HCEC 1CT (cell line): ENCODE results near the gene RMP24.
"Not testable (repeated sequence)": the region's sequence is repeated elsewhere in the genome, so short reads cannot be mapped to it uniquely, and the experiment has no call there.

Experiments used
- DNase-seq: peaks from one replicate; pipeline ENCODE4 v3.0.0-alpha.2; 2017

RMP24 gene

DNA sequence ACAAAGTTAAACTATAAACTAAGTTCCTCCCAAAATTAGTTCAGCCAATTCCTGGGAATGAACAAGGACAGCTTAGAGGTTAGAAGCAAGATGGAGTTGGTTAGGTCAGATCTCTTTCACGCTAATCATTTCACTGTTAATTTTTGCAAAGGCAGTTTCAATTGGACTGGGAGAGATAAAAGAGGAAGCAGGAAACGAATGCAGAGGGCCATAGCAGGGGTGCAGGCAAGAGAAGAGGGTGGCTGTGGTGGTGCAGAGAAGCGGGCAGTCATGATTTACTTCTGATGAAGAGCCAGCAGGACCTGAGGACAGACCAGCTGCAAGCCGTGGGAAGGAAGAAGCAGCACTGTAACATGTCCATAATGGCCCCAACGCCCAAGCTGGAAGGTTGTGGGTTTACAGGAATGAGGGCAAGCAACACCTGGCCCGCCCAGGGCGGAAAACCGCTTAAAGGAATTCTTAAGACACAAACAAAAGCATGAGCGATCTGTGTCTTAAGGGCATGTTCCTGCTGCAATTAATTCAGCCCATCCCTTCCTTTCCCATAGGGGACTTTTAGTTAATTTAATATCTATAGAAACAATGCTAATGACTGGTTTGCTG is 4.1 kb upstream of the RMP24 start:
- DNase-seq, result no peak

DNA sequence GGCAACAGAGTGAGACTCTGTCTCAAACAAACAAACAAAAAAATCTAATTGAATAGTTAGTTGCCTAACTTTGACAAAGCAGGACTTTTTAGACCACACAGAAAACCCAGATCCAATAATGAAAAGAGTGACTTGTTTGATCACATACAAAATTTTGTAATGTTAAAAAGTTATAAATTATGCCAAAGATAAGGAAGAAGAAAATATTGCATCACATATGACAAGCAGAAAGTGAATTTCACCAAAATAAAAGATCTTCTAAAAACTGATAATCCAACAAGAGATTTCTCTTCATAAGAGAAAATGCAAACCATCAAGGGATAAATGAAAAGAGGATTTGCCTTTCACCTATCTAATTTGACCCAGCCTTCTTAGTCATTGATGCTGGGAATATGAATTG is 2.8 kb upstream of the RMP24 start:
- peak; percentile 12 for DNase-seq

DNA sequence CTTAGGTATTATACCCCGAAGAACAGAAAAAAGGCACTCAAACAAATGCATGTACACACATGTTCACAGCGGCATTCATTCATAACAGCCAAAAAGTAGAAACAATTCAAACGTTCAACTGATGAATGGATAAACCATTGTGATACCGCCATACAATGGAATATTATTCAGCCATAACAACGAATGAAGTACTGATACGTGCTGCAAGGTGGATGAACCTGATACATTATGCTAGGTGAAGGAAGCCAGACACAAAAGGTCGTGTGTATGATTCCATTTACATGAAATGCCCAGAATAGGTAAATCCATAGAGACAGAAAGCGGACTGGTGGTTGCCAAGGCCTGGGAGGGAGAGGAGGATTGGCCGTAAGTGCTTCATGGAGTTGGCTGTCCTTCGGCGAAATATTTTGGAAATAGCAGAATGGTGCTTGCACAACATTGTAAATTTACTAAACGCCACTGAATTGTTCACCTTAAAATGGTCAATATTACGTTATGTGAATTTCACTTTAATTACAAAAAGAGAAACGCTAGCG is 750 bp upstream of the RMP24 start:
- no peak for DNase-seq

DNA sequence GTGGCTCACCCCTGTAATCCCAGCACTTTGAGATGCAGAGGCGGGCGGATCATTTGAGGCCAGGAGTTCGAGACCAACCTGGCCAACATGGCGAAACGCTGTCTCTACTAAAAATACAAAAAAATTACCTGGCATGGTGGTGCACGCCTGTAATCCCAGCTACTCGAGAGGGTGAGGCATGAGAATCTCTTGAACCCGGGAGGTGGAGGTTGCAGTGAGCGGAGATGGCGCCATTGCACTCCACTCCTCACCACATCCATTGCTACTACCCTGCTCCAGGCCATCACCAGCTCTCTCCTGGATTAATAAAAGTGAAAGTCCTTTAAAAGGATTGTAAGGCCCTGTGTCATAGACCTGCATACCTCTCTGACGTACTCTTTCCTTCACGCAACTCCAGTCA is 1.2 kb downstream of the RMP24 start:
- no peak for DNase-seq

DNA sequence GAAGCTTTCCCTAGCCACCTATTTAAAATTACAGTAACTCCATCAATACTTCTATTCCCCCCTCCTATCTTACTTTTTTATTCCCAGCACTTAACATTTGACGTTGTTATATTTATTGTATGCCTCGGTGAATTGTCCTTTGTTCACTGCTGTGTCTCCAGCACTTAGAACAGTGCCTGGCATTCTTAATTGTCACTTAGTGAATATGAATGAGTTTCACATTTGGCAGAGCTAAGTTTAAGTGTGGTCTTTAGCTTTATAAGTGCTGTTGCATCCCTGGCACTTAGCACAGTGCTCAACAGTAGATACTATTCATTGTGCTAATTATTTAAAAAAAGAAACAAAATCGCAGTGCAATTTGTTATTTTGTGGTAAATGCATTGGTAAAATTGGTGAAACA is 1.7 kb downstream of the RMP24 start:
- no peak for DNase-seq

DNA sequence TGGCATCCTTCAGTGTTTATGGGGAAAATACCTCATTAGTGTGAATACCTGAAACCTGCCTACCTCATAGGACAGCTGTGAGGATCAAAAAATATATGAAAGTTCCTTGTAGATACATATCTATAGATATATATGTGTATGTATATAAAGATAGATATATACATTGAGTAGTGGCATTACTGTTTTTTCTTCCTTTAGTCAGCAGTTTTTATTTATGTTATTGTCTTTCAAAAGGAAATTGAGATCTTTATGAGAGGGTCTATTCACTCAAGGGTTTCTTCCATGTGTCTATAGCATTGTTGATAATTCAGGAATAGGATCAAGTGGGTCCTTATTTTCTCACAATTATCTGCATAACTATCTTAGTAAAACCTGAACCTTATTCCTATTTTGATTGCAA is 6.6 kb downstream of the RMP24 start:
- no peak for DNase-seq

DNA sequence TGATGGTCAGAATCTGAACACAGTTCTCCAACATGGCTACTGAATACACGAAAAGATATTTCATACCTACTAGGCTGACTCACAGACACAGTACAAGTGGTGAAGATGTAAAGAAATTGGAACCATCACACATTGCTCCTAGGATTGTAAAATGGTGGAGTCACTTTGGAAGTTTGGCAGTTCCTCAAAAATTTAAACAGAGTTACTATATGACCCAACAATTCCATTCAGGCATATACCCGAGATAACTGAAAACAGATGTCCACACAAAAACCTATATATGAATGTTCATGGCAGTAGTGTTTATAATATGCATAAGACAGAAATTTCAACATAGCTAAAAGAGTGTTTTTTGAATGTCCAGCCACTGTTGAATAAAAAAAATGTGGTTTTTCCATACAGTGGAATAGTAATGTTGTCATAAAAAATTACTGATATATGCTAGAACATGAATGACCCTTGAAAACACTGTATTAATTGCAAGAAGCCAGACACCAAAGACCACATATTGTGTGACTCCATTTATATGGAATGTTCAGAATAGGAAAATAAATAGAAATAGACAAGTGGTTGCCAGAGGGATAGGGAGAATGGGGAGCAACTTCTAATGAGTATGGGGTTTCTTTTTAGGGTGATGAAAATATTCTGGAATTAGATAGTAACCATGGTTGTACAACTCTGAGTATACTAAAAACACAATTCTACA is 10.1 kb downstream of the RMP24 start:
- peak; percentile 71 for DNase-seq

DNA sequence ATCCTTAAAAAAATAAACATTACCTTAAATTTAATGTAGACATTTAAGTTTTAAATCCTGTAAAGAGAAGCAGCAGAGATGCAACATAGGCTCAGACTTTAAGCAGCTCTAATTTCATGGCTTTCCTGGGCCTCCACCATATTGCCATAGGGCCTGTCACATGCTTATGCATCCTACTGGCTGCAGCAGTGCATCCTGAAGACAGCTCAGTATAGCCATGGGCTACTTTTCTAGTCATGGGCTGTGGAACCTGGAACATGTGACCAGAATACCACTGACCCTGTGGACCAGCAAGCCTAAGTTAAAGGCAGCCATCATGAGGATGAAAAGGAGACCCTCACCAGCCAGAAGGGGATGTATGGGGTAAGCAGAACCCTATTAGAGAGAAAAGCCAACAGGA is 10.7 kb downstream of the RMP24 start:
- no peak for DNase-seq

DNA sequence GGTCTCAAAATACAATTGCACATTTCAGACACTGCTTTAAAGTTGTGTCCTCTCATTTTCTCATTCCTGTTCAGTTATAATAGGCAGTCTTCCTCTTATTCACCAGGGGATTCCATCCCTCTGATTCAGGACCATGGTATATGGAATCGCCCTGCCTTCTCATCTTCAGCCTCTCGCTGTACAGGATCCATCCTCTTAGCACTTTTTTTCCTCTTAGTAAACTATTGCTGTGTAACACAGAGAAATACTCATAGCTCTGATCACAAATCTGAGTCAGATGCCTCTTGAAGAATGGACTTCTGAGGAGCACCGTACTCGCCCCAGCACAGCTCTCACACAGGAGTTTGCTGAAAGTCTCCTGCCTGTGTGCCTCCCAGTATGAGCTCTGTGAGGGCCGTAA is 11.3 kb downstream of the RMP24 start:
- peak; percentile 44 for DNase-seq

DNA sequence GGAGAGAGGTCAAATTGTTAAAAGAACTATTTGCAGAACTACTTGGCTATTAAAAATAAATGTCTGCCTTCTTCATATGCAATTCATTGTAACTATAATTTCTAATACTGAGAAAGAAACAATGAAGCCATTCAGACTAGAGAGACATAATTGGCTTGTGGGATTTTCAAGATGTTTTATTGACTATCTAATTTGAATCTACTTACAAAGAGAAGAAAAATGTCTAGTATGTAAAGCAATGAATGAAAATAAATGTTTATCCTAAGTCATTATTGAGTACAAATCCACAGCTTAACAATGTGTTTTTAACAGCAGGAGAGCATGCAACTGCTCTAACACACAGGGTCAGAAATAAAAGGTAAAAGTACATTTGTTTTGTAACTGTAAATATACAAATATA is 19.2 kb downstream of the RMP24 start:
- DNase-seq, result no peak

DNA sequence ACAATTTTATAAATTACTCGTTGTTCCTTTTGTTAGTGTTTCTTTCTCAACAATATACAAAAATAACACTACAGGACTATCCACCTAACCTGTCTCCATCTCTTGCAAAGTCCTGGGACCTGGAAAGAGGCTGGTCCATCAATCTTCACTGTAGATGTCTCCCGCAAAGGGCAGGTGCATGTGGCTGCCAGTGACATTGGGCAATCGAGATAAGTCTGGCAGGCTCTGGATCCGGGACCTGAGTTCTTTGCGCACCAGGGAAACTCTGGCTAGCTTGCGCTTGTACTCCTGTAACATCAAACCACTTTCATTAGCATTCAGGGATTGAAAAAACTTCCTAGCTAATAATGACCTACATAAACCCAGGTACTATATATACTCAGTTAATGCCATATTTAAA is 20.5 kb downstream of the RMP24 start:
- no peak for DNase-seq

DNA sequence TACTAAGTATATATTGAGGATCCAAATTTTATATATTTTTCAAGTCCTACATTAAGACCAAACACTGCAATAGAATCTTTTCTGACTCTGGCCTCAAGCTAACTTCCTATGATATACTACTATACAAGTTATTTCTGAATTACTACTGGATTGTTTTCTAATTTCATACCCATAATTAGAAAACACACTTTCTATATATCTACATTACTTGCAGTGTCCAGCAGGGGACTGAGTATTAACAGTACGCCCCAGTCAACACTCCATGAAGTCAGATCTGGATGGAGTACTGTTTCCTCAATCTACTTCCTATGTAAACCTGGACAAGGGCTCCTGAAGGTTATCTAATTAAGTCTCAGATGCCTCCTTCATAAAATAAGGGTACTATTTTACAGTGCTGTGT is 26.5 kb downstream of the RMP24 start:
- no peak for DNase-seq

DNA sequence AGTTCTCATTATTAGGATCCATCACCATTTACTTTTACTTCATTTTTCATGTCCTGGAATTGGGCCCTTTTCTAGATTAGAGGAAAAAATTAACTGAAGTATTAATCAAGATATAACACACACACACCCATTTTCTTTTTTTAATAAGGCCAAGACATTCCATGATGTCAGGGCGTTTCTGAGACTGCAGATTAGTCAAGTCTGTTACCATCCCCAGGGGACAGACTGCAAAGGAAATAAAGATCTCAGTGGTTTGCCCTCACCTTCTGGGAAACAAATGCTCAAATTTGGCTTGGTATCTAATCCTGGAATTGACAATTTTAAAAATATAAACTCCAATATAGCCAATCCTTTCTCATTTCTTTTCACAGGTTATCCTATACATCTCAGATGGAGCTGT is 27.4 kb downstream of the RMP24 start:
- no peak for DNase-seq

DNA sequence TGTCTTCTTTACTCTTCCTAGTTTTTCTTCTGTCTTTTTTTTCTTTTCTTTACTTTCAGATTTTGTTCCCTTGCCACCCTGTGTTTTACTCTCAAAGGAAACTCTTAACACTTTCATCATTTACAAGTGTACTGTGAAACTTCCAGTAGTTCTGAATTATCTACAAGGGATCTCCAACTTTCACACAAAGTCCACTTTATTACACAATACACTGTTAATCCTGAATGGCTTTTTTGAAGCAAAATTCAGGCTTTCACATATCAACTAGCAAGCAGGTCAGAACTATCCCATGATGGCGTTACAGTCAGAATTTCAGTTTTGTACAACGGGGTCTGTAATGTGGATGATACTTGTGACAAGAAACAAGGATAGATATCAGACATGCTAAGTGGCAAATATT is 34.5 kb downstream of the RMP24 start:
- no peak for DNase-seq

DNA sequence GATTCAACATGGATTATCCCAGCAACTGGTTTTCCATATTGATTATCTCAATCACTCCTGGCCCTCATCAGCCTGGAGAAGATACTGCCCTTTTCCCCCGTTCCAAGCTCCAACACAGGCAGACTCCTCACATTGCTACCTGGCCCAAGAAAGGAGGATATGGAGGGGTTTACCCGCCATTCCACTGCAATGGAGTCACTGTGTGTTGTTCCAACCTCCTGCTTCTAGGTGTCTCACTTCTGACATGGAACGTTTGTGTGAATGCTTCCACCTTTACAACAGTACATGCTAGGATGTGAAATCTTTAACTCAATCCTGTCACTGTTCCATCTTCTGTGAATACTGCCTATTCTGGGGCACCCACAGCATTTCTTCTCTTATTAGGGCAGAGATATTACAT is 36.7 kb downstream of the RMP24 start:
- no peak for DNase-seq

DNA sequence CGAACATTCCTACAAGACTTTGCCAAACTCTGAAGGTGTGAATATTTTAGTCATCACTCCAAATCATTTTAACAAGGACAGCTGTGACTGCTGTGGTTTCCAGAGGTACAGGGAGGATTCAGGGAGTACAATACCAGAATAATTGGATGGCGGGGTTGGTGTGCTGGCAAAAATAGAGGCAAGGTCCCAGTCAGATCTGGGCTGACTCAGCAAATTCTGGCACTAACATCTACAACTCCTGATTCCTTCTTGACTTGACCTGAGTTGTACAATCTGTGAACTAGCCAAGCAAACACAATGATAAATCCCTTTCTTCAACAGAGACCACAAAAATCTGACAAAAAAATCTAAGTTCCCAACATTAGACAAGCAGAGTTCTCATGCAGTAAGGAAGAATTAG is 40.4 kb downstream of the RMP24 start:
- DNase-seq, result no peak

DNA sequence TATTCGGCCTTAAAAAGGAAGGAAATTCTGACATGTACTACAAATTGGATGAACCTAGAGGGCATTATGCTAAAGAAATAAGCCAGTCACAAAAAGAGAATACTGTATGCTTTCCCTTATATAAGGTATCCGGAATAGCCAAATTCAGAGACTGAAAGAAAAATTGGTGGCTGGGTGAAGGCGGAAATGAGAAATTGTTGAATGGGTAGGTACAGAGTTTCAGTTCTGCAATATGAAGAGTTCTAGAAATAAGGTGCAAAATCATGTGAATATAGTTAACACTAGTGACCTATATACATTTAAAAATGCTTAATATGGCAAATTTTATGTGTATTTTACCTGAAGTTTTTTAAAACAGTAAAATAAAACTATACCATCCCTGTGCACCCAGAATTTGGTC is 43.1 kb downstream of the RMP24 start:
- DNase-seq, result no peak

DNA sequence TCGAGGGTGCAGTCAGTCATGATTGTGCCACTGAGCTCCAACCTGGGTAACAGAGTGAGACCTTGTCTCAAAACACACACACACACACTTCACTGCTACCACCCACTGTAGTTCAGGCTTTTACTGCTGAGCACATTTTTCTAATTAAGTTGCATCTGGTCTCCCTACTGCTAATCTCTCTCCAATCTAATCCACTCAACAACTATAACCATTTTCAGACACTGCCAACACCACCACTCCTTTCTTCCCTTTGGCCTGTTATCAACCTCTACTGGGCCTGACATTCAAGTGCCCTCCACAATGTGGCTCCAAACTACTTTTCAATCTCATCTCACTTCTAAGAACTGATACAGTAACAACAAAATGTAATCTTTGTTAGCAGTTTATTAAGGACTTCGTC is 44.8 kb downstream of the RMP24 start:
- DNase-seq, result no peak

DNA sequence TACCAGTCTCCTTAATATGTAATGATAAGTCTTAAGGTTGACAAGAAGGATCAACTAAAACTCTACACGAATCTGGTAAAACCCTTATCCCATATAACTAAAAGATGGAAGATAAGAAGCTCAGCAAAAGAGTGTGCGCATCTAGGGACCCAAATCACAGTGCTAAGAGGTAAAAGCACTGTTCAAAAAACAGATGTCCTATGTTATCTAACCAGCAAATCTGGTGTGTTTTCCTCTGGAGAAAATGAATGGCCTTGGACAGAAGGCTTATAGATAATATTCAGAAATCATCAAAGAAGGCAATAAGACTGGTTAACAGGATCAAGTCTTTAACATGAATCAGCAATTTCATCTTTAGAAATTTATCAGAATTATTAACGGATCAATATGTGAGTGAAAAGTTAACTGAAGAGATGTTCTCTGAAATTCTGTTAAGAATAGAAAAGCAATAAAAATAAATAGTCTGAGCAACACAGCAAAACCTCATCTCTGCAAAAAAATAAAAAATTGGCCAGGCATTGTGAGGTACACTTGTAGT is 47.8 kb downstream of the RMP24 start:
- DNase-seq, result no peak

DNA sequence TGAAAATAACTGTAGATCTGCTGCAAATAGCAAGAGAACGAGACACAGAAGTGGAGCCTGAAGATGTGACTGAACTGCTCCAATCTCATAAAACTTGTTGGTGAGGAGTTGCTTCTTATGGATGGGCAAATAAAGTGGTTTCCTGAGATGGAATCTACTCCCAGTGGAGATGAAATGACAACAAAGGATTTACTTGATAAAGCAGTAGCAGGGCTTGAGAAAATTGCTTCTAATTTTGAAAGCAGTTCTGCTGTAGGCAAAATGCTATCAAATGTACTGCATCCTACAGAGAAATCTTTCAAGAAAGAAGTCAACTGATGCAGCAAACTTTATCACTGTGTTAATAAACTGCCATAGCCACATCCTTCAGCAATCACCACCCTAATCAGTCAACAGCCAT is 50.9 kb downstream of the RMP24 start:
- DNase-seq, result no peak

DNA sequence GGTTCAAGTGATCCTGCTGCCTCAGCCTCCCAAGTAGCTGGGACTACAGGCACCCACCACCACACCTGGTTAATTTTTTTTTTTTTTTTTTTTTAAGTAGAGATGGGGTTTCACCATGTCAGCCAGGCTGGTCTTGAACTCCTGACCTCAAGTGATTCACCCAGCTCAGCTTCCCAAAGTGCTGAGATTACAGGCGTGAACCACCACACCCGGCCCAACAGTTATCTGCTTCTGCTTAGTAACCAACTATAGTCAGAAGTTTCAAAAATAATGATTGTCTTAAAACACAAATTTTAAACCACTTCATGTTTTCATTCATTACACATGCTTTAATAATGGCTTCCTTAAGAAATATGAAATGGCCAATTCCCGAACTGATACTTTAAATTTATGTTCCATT is 51.8 kb downstream of the RMP24 start:
- not testable (repeated sequence) for DNase-seq

DNA sequence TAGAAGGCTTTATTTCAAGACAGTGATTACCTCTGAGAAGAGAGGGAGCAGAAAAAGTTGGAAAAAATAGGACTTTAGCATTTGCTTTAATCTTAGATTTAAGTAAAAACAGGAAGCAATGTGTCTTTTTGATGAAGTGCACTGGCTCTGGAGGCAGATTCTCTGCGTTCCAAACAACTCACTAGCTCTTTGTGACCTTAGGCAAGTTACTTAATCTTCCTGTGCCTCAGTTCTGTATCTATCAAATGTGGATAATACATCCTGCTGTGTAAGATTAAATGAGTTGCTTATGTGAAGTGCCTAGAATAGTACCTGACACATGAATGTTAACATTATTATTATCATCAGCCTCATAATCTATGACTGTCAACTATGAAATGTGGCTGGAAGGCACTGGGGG is 52.5 kb downstream of the RMP24 start:
- no peak for DNase-seq

DNA sequence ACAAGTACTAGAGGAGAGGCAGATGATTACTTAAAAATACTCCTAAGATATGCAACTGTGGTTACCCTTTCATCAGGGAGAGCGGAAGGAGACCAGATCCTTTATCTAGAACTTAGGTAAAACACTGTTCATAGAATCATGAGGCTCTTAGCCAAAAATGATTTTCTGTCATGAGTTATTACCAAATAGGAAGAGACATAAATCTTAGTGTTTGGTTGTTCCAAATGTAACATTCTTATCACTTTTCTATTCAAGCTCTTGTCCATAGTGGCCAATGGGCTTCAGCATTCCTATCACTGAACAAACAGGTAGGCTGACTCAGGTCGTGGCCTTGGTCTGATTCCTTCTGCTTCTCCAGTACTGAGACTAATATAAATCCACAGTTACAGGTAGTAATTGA is 56.4 kb downstream of the RMP24 start:
- no peak for DNase-seq
